B cell (primary cell): ENCODE measurements around the gene RALGAPA2. TPM values are rescaled to one million over a fixed set of nuclear protein-coding genes. Genes with fewer than 3 reads are reported as not detected.

Experiments used
- ATAC-seq: fragments of 200-7000 bp; cut with Tn5 transposase; one replicate; pipeline ENCODE4 v1.10.0; 2021; ENCODE audit warnings: low read depth, mild to moderate bottlenecking, moderate number of reproducible peaks, moderate library complexity
- CTCF ChIA-PET: fragments of 350-600 bp; sonication (Branson Sonifier 250); formaldehyde crosslinking; loops from one replicate; lab custom pipeline; 2021; ENCODE audit warnings: antibody characterized with exemption, inconsistent platforms; lab: Charles Lee
- POLR2A ChIA-PET: fragments of 350-600 bp; sonication (Branson Sonifier 250); formaldehyde crosslinking; loops from one replicate; lab custom pipeline; 2021; ENCODE audit warnings: antibody characterized with exemption; lab: Charles Lee
- DNase-seq: peaks from one replicate; pipeline ENCODE4 v3.0.0; 2013
- H2AFZ ChIP-seq: 2 replicates; pipeline ENCODE4 v1.6.1; 2012; ENCODE audit warnings: mild to moderate bottlenecking, low read depth, low read length; ENCODE audit not compliant: insufficient read depth, poor library complexity, severe bottlenecking
- H3K27ac ChIP-seq, 2 donors: 1 replicate in 1 of 2; 2 replicates in 1 of 2; pipeline ENCODE4 v1.5.1; 2012 to 2013; ENCODE audit warnings: low read length in 2 of 2, mild to moderate bottlenecking in 2 of 2, moderate library complexity in 1 of 2
- H3K27me3 ChIP-seq, 4 experiments: fragments of 200-600 bp in 1 of 4; sonication (generic) in 1 of 4; replicated peaks in 1 of 4; 1 replicate in 2 of 4; 2 replicates in 2 of 4; pipeline versions ENCODE4 v1.6.1 to v1.7.0; 2013 to 2016; ENCODE audit warnings: low read length in 3 of 4, mild to moderate bottlenecking in 2 of 4, mixed read lengths in 1 of 4, moderate library complexity in 1 of 4; ENCODE audit not compliant: insufficient read depth in 4 of 4, control insufficient read depth in 3 of 4; ENCODE audit errors: control extremely low read depth in 1 of 4
- H3K36me3 ChIP-seq, 2 experiments: replicated peaks in 1 of 2; 1 replicate in 1 of 2; 2 replicates in 1 of 2; pipeline versions ENCODE4 v1.6.1 to v1.7.1; 2013; ENCODE audit warnings: low read length in 1 of 2; ENCODE audit not compliant: insufficient read depth in 2 of 2, control insufficient read depth in 1 of 2; ENCODE audit errors: control extremely low read depth in 1 of 2, extremely low read depth in 1 of 2
- H3K4me1 ChIP-seq, 2 donors: fragments of 200-600 bp in 1 of 2; sonication (generic) in 1 of 2; 1 replicate in 1 of 2; 2 replicates in 1 of 2; pipeline versions ENCODE4 v1.5.1 to v1.6.1; 2013 to 2017; ENCODE audit warnings: low read length in 2 of 2; ENCODE audit not compliant: control insufficient read depth in 2 of 2, insufficient read depth in 2 of 2
- H3K4me2 ChIP-seq: replicated peaks from 2 replicates; pipeline ENCODE3; 2012; ENCODE audit warnings: mild to moderate bottlenecking, low read depth, low read length; ENCODE audit not compliant: poor library complexity, severe bottlenecking
- H3K4me3 ChIP-seq, 5 experiments: fragments of 200-600 bp in 1 of 5; sonication (generic) in 1 of 5; 1 replicate in 3 of 5; 2 replicates in 2 of 5; pipeline versions ENCODE4 v1.5.1 to v1.7.0; 2011 to 2016; ENCODE audit warnings: low read length in 4 of 5, mild to moderate bottlenecking in 4 of 5, low read depth in 2 of 5, control low read depth in 1 of 5, moderate library complexity in 1 of 5; ENCODE audit not compliant: insufficient read depth in 1 of 5; ENCODE audit errors: control extremely low read depth in 1 of 5, extremely low read depth in 1 of 5
- H3K79me2 ChIP-seq: fragments of 200-600 bp; sonication (generic); one replicate; pipeline ENCODE4 v1.6.0; 2016; ENCODE audit warnings: low read length; ENCODE audit not compliant: control insufficient read depth, insufficient read depth
- H3K9ac ChIP-seq: fragments of 200-600 bp; sonication (generic); 2 replicates; pipeline ENCODE4 v1.6.1; 2017; ENCODE audit warnings: mild to moderate bottlenecking, low read length, moderate library complexity
- H3K9me3 ChIP-seq, 3 donors: one replicate each; pipeline versions ENCODE4 v1.6.1 to v1.7.1; 2013; ENCODE audit warnings: low read length in 2 of 3; ENCODE audit not compliant: control insufficient read depth in 2 of 3, insufficient read depth in 1 of 3; ENCODE audit errors: control extremely low read depth in 1 of 3
- H4K20me1 ChIP-seq: 2 replicates; pipeline ENCODE4 v1.6.0; 2012; ENCODE audit warnings: mild to moderate bottlenecking, low read length; ENCODE audit not compliant: insufficient read depth, control insufficient read depth, poor library complexity, severe bottlenecking
- H3K27ac Mint-ChIP-seq: one replicate; pipeline ENCODE4 v1.8.0; 2021; ENCODE audit warnings: mixed read lengths
- H3K27me3 Mint-ChIP-seq: one replicate; pipeline ENCODE4 v1.8.0; 2021; ENCODE audit warnings: mixed read lengths
- H3K4me1 Mint-ChIP-seq: one replicate; pipeline ENCODE4 v1.8.0; 2021; ENCODE audit warnings: mixed read lengths
- H3K4me3 Mint-ChIP-seq: one replicate; pipeline ENCODE4 v1.8.0; 2021; ENCODE audit warnings: mixed read lengths
- H3K9me3 Mint-ChIP-seq: one replicate; pipeline ENCODE4 v1.8.0; 2022; ENCODE audit warnings: mixed read lengths; ENCODE audit not compliant: insufficient read depth
- EZH2 ChIP-seq: IDR thresholded peaks from 2 replicates; pipeline ENCODE4 v1.6.1; 2012; ENCODE audit warnings: borderline replicate concordance, low read depth, mild to moderate bottlenecking, moderate library complexity, low read length; ENCODE audit not compliant: insufficient read depth, poor library complexity, severe bottlenecking
- WGBS: methylation state at CpG from one replicate; pipeline ENCODE4 v1.1.5; 2013; ENCODE audit warnings: missing lambda C conversion rate; ENCODE audit not compliant: insufficient coverage; 5-methylcytosine and 5-hydroxymethylcytosine counted together
- intact Hi-C: fragments of 100-400 bp; cut with micrococcal nuclease; formaldehyde crosslinking; loops from one replicate; pipeline ENCODE4 v1.10.0; 2022
- polyA plus RNA-seq: library from polyadenylated mRNA; depleted of rRNA; stranded (reverse); fragments of >200 nt; gene quantifications from 2 replicates; pipeline ENCODE4 v1.2.3, GENCODE V29; 2012
- total RNA-seq, 2 donors: library from RNA; stranded (reverse); fragments of 120-200 nt in 1 of 2; gene quantifications; 1 replicate in 1 of 2; 2 replicates in 1 of 2; pipeline versions ENCODE4 v1.2.3 to v1.2.4, GENCODE V29; 2013 to 2022
- TF ChIP-seq, protein P1 (sequence below): fragments of 200-600 bp; IDR thresholded peaks from one replicate; pipeline ENCODE4 v1.8.0; 2022; ENCODE audit warnings: antibody characterized with exemption, mild to moderate bottlenecking

RALGAPA2 gene
- total and polyA plus RNA-seq, 2 donors (not counting 1 experiment from before 2014, with no cell fraction given): 6.4 to 33.1 TPM

DNA sequence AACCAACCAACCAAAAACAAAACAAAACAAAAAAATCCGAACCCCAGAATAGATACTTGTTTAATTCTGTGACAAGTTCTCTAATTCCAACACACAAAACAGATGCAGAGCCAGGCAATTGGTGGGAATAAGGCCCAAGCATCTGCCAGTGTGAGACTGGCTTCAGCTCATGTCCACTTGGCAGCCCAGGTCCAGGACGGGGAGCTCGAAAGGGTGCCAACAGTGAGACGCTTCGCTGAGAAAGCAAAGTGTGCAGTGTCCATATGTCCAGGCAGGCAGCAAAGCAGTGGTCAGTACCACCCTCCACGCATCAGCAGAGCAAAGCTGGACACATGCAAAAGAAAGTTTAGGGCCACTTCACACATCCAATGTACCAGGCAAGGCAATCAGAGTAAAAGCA, 102.9 kb downstream of the RALGAPA2 start:
- H3K79me2 ChIP-seq: no peaks in the 10 kb centered on the region
- no peak overlapping the region for H3K27ac ChIP-seq
- no peaks in the 10 kb centered on the region for H3K27me3 Mint-ChIP-seq
- no peak overlapping the region for H3K4me3 Mint-ChIP-seq
- no peak overlapping the region for H3K4me3 ChIP-seq
- no peaks in the 10 kb centered on the region for H3K4me1 Mint-ChIP-seq
- DNase-seq: no peak
- H3K9me3 Mint-ChIP-seq: no peaks in the 10 kb centered on the region
- 100% methylated on average over 6 of the region's 6 CpGs for WGBS
- H3K27ac Mint-ChIP-seq: no peak overlapping the region
- ChIA-PET CTCF (interaction anchor here (1.8 kb wide), 1 partner anchor 16 kb away, joined by 5 read pairs; no protein-coding TSS in a partner anchor), POLR2A (no interaction called here)
- H3K36me3 ChIP-seq: peaks cover 0 to 2% of the 10 kb centered on the region in 2 experiments
- no peak for ATAC-seq
- no peaks in the 10 kb centered on the region for H3K4me1 ChIP-seq
- no peaks in the 10 kb centered on the region for H4K20me1 ChIP-seq
- intact Hi-C loops: no loop called here
- no peak overlapping the region for H3K4me2 ChIP-seq
- H3K9me3 ChIP-seq: no peaks in the 10 kb centered on the region
- no peaks in the 10 kb centered on the region for H3K27me3 ChIP-seq
- H3K9ac ChIP-seq: no peak overlapping the region
- TF ChIP-seq, protein P1, sequence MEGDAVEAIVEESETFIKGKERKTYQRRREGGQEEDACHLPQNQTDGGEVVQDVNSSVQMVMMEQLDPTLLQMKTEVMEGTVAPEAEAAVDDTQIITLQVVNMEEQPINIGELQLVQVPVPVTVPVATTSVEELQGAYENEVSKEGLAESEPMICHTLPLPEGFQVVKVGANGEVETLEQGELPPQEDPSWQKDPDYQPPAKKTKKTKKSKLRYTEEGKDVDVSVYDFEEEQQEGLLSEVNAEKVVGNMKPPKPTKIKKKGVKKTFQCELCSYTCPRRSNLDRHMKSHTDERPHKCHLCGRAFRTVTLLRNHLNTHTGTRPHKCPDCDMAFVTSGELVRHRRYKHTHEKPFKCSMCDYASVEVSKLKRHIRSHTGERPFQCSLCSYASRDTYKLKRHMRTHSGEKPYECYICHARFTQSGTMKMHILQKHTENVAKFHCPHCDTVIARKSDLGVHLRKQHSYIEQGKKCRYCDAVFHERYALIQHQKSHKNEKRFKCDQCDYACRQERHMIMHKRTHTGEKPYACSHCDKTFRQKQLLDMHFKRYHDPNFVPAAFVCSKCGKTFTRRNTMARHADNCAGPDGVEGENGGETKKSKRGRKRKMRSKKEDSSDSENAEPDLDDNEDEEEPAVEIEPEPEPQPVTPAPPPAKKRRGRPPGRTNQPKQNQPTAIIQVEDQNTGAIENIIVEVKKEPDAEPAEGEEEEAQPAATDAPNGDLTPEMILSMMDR: no peak
- no peak overlapping the region for H2AFZ ChIP-seq

GRCh38 chr20:20608641-20609040, 103.8 kb downstream of the RALGAPA2 start:
- DNase-seq (no peak), ATAC-seq (no peak)
- Histone ChIP-seq H3K27me3 (no peaks in the 10 kb centered on the region), H3K9me3 (no peaks in the 10 kb centered on the region), H2AFZ (no peak overlapping the region), H3K4me1 (no peaks in the 10 kb centered on the region), H3K4me2 (no peak overlapping the region), H4K20me1 (no peaks in the 10 kb centered on the region), H3K27ac (no peak overlapping the region), H3K4me3 (no peak overlapping the region), H3K36me3 (no peaks in the 10 kb centered on the region), H3K79me2 (no peaks in the 10 kb centered on the region), H3K9ac (no peak overlapping the region)
- 90% methylated on average over 4 of the region's 4 CpGs for WGBS
- H3K27ac Mint-ChIP-seq: no peak overlapping the region
- H3K4me3 Mint-ChIP-seq: no peak overlapping the region
- no peaks in the 10 kb centered on the region for H3K27me3 Mint-ChIP-seq
- no peaks in the 10 kb centered on the region for H3K9me3 Mint-ChIP-seq
- CTCF ChIA-PET: interaction anchor here (1.8 kb wide), 1 partner anchor 15 kb away, joined by 5 read pairs; no protein-coding TSS in a partner anchor
- H3K4me1 Mint-ChIP-seq: peaks cover 4% of the 10 kb centered on the region
- POLR2A ChIA-PET: no interaction called here
- TF ChIP-seq, protein P1: no peak
- no peak for TF ChIP-seq EZH2
- intact Hi-C loops: no loop called here
